ENCODE measurements around the gene LRP1. TPM values are rescaled to one million over a fixed set of nuclear protein-coding genes. Genes with fewer than 3 reads are reported as not detected.

Gene LRP1
- total and polyA plus RNA-seq, 4 donors = 87.5 to 375 (median 139) TPM

GRCh38 chr12:57227315-57228115 is 99.2 kb downstream of the LRP1 start:
- DNase-seq (ENCODE audit: low spot score) = no peak
- Histone ChIP-seq H3K36me3 (ENCODE audit: control insufficient read depth in 4 of 4, insufficient read depth in 3 of 4, low read depth in 1 of 4, low read length in 3 of 4) (peaks cover under 1 to 4% (median 3%) of the 10 kb centered on the region in 4 donors), H3K4me3 (ENCODE audit: low read depth in 1 of 3, low read length in 3 of 3) (no peak overlapping the region), H3K27me3 (ENCODE audit: control insufficient read depth in 4 of 4, insufficient read depth in 4 of 4, low read length in 3 of 4) (peaks cover 0 to 8% (median 2%) of the 10 kb centered on the region in 4 donors), H3K27ac (ENCODE audit: low read depth in 1 of 2, low read length in 2 of 2) (no peak overlapping the region), H3K4me1 (ENCODE audit: control insufficient read depth in 4 of 4, insufficient read depth in 4 of 4, low read length in 3 of 4) (peaks cover 10 to 38% (median 25%) of the 10 kb centered on the region in 4 donors), H3K9me3 (ENCODE audit: control insufficient read depth in 4 of 4, low read length in 3 of 4) (no peaks in the 10 kb centered on the region), H3K9ac (ENCODE audit: low read depth in 1 of 2, low read length in 2 of 2) (no peak overlapping the region)
- TF ChIP-seq ZBTB33 (IDR thresholded peaks at IDR 0.05) = no peak
- TF ChIP-seq ATF3 (IDR thresholded peaks at IDR 0.05) = no peak
- TF ChIP-seq TAF1 (conservative IDR thresholded peaks at IDR 0.05) = no peak
- TF ChIP-seq SP1 (IDR thresholded peaks at IDR 0.05) = no peak
- TF ChIP-seq JUND (IDR thresholded peaks at IDR 0.05) = no peak
- no peak for TF ChIP-seq FOXA1 (IDR thresholded peaks at IDR 0.05)
- TF ChIP-seq EGR1 (IDR thresholded peaks at IDR 0.05; ENCODE audit: low read depth in 2 of 2) = no peak
- TF ChIP-seq MAX (IDR thresholded peaks at IDR 0.05) = no peak
- no peak for TF ChIP-seq RAD21 (IDR thresholded peaks at IDR 0.05)
- no peak for TF ChIP-seq YY1 (IDR thresholded peaks at IDR 0.05)
- TF ChIP-seq REST (IDR thresholded peaks at IDR 0.05) = no peak
- TF ChIP-seq CTCF (IDR thresholded peaks at IDR 0.05; ENCODE audit: low read depth, low read length, missing input control) = no peak
- no peak for TF ChIP-seq HNF4A (conservative IDR thresholded peaks at IDR 0.05)
- no peak for TF ChIP-seq HNF4G (IDR thresholded peaks at IDR 0.05)
- no peak for TF ChIP-seq GABPA (IDR thresholded peaks at IDR 0.05 in 1 of 2, conservative IDR thresholded peaks at IDR 0.05 in 1 of 2)
- no peak for TF ChIP-seq FOXA2 (IDR thresholded peaks at IDR 0.05)
- WGBS = 66% methylated on average over 8 of the region's 8 CpGs
